Measurements from ENCODE around the gene TNS1. TPM values are rescaled to one million over a fixed set of nuclear protein-coding genes. Genes with fewer than 3 reads are reported as not detected.
A peak's percentile ranks its signal among the peaks of the same experiment; 100 is the strongest.

TNS1 gene
- total and polyA plus RNA-seq, 7 donors = 73.4 to 742 (median 276) TPM

DNA sequence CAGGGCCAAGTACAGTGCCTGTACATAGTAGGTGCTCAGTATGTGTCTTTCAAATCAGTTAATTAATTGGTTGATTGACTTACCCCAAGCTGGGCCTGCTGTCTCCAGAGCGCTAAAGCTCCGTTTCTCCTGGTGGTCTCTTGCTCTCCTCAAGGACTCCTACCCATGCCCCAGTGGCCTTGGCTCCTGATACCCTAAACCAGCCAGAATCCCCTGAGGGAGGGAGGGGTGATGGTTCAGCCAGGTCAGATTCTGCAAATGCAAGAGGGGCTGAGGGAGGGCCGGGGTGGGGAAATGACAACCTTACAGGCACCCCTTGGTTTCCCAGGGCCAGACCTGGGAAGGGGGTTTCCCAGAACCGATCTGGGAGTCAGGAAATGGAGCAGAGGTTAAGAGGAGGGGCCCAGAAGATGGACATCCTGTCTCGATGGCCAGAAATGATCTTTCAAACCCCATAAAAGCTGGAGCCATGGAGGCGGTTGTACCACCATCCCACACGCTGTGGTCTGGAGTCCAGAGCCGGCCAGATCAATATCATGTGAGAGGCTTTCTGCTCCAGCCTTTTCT lies 209.1 kb downstream of the TNS1 start:
- intact Hi-C loops (cut with DNase I) = loop anchor here in 1 of 2 donors (5.0 kb wide), 1 partner anchor 79 kb away; no protein-coding TSS in a partner anchor
- Histone ChIP-seq H3K36me3 (ENCODE audit: insufficient read depth in 1 of 2, low read depth in 1 of 2) (peaks cover 0 to under 1% of the 10 kb centered on the region in 2 donors), H3K9me3 (no peaks in the 10 kb centered on the region), H3K27ac (no peak overlapping the region), H3K4me1 (peaks cover 53% of the 10 kb centered on the region), H3K27me3 (ENCODE audit: insufficient read depth in 3 of 3, low read length in 2 of 3) (no peaks in the 10 kb centered on the region), H3K4me3 (no peak overlapping the region)
- ATAC-seq (no peak), DNase-seq (no peak)
- WGBS, 3 donors = 54 to 65% (median 62%) methylated on average over 8 of the region's 8 CpGs
- TF ChIP-seq CTCF (IDR thresholded peaks at IDR 0.05) = no peak

DNA sequence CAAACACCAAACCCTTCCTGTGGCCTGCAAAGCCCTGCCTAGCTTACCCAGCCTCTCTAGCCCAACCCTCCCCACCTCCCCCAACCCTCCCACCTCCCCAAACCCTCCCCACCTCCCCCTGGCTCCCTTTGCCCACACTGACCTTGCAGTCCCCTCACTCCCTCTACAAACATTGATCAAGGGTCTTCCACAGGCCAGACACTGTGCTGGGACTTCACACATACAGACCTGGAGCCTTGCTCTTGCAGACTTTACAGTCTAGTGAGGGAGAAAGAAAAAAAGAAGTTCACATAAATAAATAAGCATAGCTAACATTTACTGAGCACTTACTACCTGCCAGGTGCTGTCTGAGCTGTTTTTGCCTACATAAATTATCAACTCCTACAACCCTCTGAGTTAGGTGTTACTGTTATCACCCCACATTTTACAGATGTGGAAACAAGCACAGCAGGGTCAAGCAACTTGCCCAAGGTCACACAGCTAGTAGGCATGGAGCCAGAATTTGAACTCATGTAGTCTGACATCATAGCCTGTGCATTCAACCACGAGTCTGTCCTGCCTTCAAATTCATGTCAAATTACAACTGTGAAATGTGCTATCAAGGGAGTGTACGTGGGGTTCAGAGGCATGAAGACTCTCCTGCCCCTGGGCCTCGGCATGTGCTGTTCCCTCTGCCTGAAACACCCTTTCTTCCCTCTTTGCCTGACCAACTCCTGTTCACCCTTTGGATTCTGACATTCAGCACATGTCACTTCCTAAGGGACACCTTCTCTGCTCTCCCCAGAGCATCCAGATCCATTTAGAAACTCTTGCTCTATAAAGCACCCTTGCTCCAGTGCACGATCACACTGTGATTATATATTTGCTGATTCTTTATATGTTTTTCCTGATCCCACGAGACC lies 209.9 kb downstream of the TNS1 start:
- no peak for DNase-seq
- Histone ChIP-seq H3K9me3 (no peaks in the 10 kb centered on the region), H3K36me3 (ENCODE audit: insufficient read depth in 1 of 2, low read depth in 1 of 2) (peaks cover 0 to 8% of the 10 kb centered on the region in 2 donors), H3K4me3 (no peak overlapping the region), H3K27ac (no peak overlapping the region), H3K4me1 (peaks cover 45% of the 10 kb centered on the region), H3K27me3 (ENCODE audit: insufficient read depth in 3 of 3, low read length in 2 of 3) (no peaks in the 10 kb centered on the region)
- ATAC-seq = no peak
- intact Hi-C loops (cut with DNase I) = loop anchor here in 1 of 2 donors (5.0 kb wide), 1 partner anchor 79 kb away; no protein-coding TSS in a partner anchor
- TF ChIP-seq CTCF (IDR thresholded peaks at IDR 0.05) = no peak
- WGBS, 3 donors = 60 to 80% (median 72%) methylated on average over 5 of the region's 5 CpGs

DNA sequence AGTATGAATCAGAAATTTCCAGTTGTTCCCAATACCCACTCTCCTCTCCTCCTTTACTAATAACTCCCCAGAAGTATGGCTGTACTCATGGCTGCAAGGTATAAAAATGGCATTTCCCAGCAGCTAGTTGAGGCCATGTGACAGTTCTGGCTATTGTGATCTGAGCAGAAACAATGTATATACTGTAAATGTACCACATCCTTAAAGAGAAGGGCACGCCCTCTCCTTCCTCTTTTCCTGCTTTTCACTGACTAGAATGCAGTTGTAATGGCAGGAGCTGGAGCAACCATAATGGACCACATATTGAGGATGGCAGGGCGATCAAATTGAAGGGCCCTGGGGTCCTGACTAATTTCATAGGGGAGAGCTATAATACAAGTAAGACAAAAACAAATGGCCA lies 211.2 kb downstream of the TNS1 start:
- ATAC-seq (no peak), DNase-seq (no peak)
- no peaks in the 10 kb centered on the region for H3K27me3 ChIP-seq (ENCODE audit: insufficient read depth in 3 of 3, low read length in 2 of 3)
- no peak overlapping the region for H3K4me3 ChIP-seq
- no peak for TF ChIP-seq CTCF (IDR thresholded peaks at IDR 0.05)
- intact Hi-C loops (cut with DNase I) = loop anchor here in 1 of 2 donors (5.0 kb wide), 1 partner anchor 81 kb away; no protein-coding TSS in a partner anchor
- 95 to 98% (median 96%) methylated on average over 2 of the region's 2 CpGs for WGBS, 3 donors
- peaks cover 0 to 13% of the 10 kb centered on the region in 2 donors for H3K36me3 ChIP-seq (ENCODE audit: insufficient read depth in 1 of 2, low read depth in 1 of 2)
- no peak overlapping the region for H3K27ac ChIP-seq
- no peaks in the 10 kb centered on the region for H3K9me3 ChIP-seq
- peaks cover 34% of the 10 kb centered on the region for H3K4me1 ChIP-seq

DNA sequence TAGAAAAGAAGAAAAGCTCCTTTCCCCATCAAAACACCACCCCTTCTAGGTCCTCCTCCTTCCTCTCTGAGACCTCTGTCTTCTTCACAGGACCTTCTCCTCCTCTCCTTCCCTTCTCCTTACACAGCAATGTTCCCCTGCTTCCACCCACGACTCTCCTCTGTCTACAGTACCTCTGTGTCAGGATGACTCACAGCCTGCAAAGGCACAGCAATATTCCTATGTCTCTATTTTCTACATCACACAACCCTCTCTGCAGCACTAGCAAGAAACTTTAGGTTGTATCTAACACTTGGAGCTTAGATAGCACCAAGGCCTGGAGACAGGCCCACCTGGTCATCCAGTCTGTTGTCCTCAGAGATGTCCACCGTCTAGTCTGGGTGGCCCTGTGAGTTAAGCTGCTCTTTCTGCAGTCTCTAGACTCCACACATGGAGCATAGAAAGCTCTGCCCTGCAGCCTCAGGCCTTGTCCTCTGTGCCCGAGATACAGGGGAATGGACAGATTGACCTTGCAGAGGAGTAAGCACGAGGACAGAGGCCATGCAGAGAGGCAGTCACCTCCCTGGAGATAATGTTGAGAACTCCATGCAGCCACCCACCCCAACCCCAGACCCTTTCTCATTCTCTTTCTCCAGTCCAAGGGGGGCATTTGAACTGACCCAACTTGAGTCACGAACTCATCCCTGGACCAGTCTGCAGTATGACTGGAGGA lies 212.0 kb downstream of the TNS1 start:
- ATAC-seq (peak in 3 of 4 donors; percentile 28 to 47 (median 35)), DNase-seq (no peak)
- peaks cover 34% of the 10 kb centered on the region for H3K4me1 ChIP-seq
- H3K27me3 ChIP-seq (ENCODE audit: insufficient read depth in 3 of 3, low read length in 2 of 3) = no peaks in the 10 kb centered on the region
- peaks cover 0 to 13% of the 10 kb centered on the region in 2 donors for H3K36me3 ChIP-seq (ENCODE audit: insufficient read depth in 1 of 2, low read depth in 1 of 2)
- intact Hi-C loops (cut with DNase I) = loop anchor here in 1 of 2 donors (5.0 kb wide), 1 partner anchor 81 kb away; no protein-coding TSS in a partner anchor
- TF ChIP-seq CTCF (IDR thresholded peaks at IDR 0.05) = no peak
- 75 to 81% (median 80%) methylated on average over 5 of the region's 5 CpGs for WGBS, 3 donors
- no peak overlapping the region for H3K4me3 ChIP-seq
- peak overlapping the region; percentile 78 for H3K27ac ChIP-seq
- H3K9me3 ChIP-seq = no peaks in the 10 kb centered on the region
